Measurements from ENCODE around the gene RTN4R. TPM values are rescaled to one million over a fixed set of nuclear protein-coding genes. Genes with fewer than 3 reads are reported as not detected.

RTN4R gene
- total and polyA plus RNA-seq, 2 donors (not counting 1 experiment from before 2014, with no cell fraction given) = 0.99 to 2.0 TPM

- H3K4me3 ChIP-seq (replicated peaks in 1 of 4; ENCODE audit: control extremely low read depth in 1 of 4, insufficient read depth in 1 of 4, low read depth in 3 of 4, low read length in 4 of 4) = no peak overlapping the region
- H3K27ac ChIP-seq (ENCODE audit: insufficient read depth, low read length) = peak overlapping the region; percentile 42
- no peak overlapping the region for H3K4me2 ChIP-seq (ENCODE audit: extremely low read depth, insufficient read depth, low read length)
- H3K27me3 ChIP-seq (ENCODE audit: control insufficient read depth, insufficient read depth, low read length) = peaks cover 12% of the 10 kb centered on the region
- H4K20me1 ChIP-seq (ENCODE audit: control insufficient read depth, extremely low read depth, insufficient read depth, low read length) = no peaks in the 10 kb centered on the region
- no peak overlapping the region for H3K9ac ChIP-seq (ENCODE audit: insufficient read depth, low read length)
- no peak overlapping the region for H2AFZ ChIP-seq (ENCODE audit: low read length)
- peak in 1 of 2 donors; percentile 24 for DNase-seq (ENCODE audit: low read depth in 2 of 2)
- H3K79me2 ChIP-seq (ENCODE audit: control insufficient read depth, insufficient read depth, low read length) = peaks cover 10% of the 10 kb centered on the region
- TF ChIP-seq EZH2 (IDR thresholded peaks at IDR 0.05; ENCODE audit: low read length, missing control alignments) = no peak
- TF ChIP-seq CTCF (conservative IDR thresholded peaks at IDR 0.05 in 1 of 2, IDR thresholded peaks at IDR 0.05 in 1 of 2; ENCODE audit: low read depth in 1 of 2, low read length in 2 of 2) = no peak
- no peaks in the 10 kb centered on the region for H3K9me3 ChIP-seq (ENCODE audit: control insufficient read depth, insufficient read depth, low read depth, low read length)
- H3K4me1 ChIP-seq (ENCODE audit: control insufficient read depth, extremely low read depth, insufficient read depth, low read length) = peaks cover 26% of the 10 kb centered on the region
- no peaks in the 10 kb centered on the region for H3K36me3 ChIP-seq (ENCODE audit: control insufficient read depth, insufficient read depth, low read length)
These were observed 65.0 kb downstream of the RTN4R start for GRCh38 chr22:20203142-20203551.

- no peaks in the 10 kb centered on the region for H3K9me3 ChIP-seq (ENCODE audit: control insufficient read depth, insufficient read depth, low read depth, low read length)
- no peaks in the 10 kb centered on the region for H3K36me3 ChIP-seq (ENCODE audit: control insufficient read depth, insufficient read depth, low read length)
- H2AFZ ChIP-seq (ENCODE audit: low read length) = no peak overlapping the region
- TF ChIP-seq EZH2 (IDR thresholded peaks at IDR 0.05; ENCODE audit: low read length, missing control alignments) = no peak
- no peak for TF ChIP-seq CTCF (conservative IDR thresholded peaks at IDR 0.05 in 1 of 2, IDR thresholded peaks at IDR 0.05 in 1 of 2; ENCODE audit: low read depth in 1 of 2, low read length in 2 of 2)
- H3K9ac ChIP-seq (ENCODE audit: insufficient read depth, low read length) = no peak overlapping the region
- no peak for DNase-seq (ENCODE audit: low read depth in 2 of 2)
- H4K20me1 ChIP-seq (ENCODE audit: control insufficient read depth, extremely low read depth, insufficient read depth, low read length) = no peaks in the 10 kb centered on the region
- H3K4me3 ChIP-seq (replicated peaks in 1 of 4; ENCODE audit: control extremely low read depth in 1 of 4, insufficient read depth in 1 of 4, low read depth in 3 of 4, low read length in 4 of 4) = no peak overlapping the region
- peaks cover 12% of the 10 kb centered on the region for H3K27me3 ChIP-seq (ENCODE audit: control insufficient read depth, insufficient read depth, low read length)
- no peak overlapping the region for H3K27ac ChIP-seq (ENCODE audit: insufficient read depth, low read length)
- H3K79me2 ChIP-seq (ENCODE audit: control insufficient read depth, insufficient read depth, low read length) = peaks cover 4% of the 10 kb centered on the region
- peaks cover 23% of the 10 kb centered on the region for H3K4me1 ChIP-seq (ENCODE audit: control insufficient read depth, extremely low read depth, insufficient read depth, low read length)
- no peak overlapping the region for H3K4me2 ChIP-seq (ENCODE audit: extremely low read depth, insufficient read depth, low read length)
These were observed 66.2 kb downstream of the RTN4R start for GRCh38 chr22:20201837-20202392.

GRCh38 chr22:20199906-20200305 is 68.2 kb downstream of the RTN4R start:
- H4K20me1 ChIP-seq (ENCODE audit: control insufficient read depth, extremely low read depth, insufficient read depth, low read length) = no peaks in the 10 kb centered on the region

More at GRCh38 chr22:20199906-20200305, 68.2 kb downstream of the RTN4R start:
- Histone ChIP-seq H3K27ac (ENCODE audit: insufficient read depth, low read length) (no peak overlapping the region), H3K27me3 (ENCODE audit: control insufficient read depth, insufficient read depth, low read length) (peaks cover 15% of the 10 kb centered on the region), H2AFZ (ENCODE audit: low read length) (no peak overlapping the region), H3K79me2 (ENCODE audit: control insufficient read depth, insufficient read depth, low read length) (no peaks in the 10 kb centered on the region), H3K9ac (ENCODE audit: insufficient read depth, low read length) (no peak overlapping the region), H3K4me2 (ENCODE audit: extremely low read depth, insufficient read depth, low read length) (no peak overlapping the region), H3K4me3 (replicated peaks in 1 of 4; ENCODE audit: control extremely low read depth in 1 of 4, insufficient read depth in 1 of 4, low read depth in 3 of 4, low read length in 4 of 4) (no peak overlapping the region), H3K4me1 (ENCODE audit: control insufficient read depth, extremely low read depth, insufficient read depth, low read length) (peaks cover 17% of the 10 kb centered on the region), H3K9me3 (ENCODE audit: control insufficient read depth, insufficient read depth, low read depth, low read length) (no peaks in the 10 kb centered on the region), H3K36me3 (ENCODE audit: control insufficient read depth, insufficient read depth, low read length) (no peaks in the 10 kb centered on the region)
- TF ChIP-seq CTCF (conservative IDR thresholded peaks at IDR 0.05 in 1 of 2, IDR thresholded peaks at IDR 0.05 in 1 of 2; ENCODE audit: low read depth in 1 of 2, low read length in 2 of 2) (no peak), EZH2 (IDR thresholded peaks at IDR 0.05; ENCODE audit: low read length, missing control alignments) (no peak)
- DNase-seq (ENCODE audit: low read depth in 2 of 2) = no peak

Measured in fibroblast of lung (primary cell).